ENCODE results near the gene EPHA2.
A peak's percentile ranks its signal among the peaks of the same experiment; 100 is the strongest.

EPHA2 gene

GRCh38 chr1:16155537-16156410 is at the start of gene EPHA2:
Gene EPHA2, minus strand, starts transcription at chr1:16156069. Its CDS starts 137 bp downstream, at chr1:16155932.
- no peak for TF ChIP-seq CTCF (IDR thresholded peaks at IDR 0.05; ENCODE audit: borderline replicate concordance, insufficient read depth, low read depth, low read length)
- H3K4me3 ChIP-seq (ENCODE audit: low read depth, low read length), result no peak within 1 kb of the TSS

- TF ChIP-seq CTCF (IDR thresholded peaks at IDR 0.05; ENCODE audit: borderline replicate concordance, insufficient read depth, low read depth, low read length), result no peak
These were observed 49.4 kb upstream of the EPHA2 start for GRCh38 chr1:16205334-16205671.

GRCh38 chr1:16204634-16205333 is 48.9 kb upstream of the EPHA2 start:
- peak; percentile 37; the same call in 1 of the 2 replicates for TF ChIP-seq CTCF (IDR thresholded peaks at IDR 0.05; ENCODE audit: borderline replicate concordance, insufficient read depth, low read depth, low read length)
- H3K4me3 ChIP-seq (ENCODE audit: low read depth, low read length), result no peak overlapping the region

More at GRCh38 chr1:16205334-16205671, 49.4 kb upstream of the EPHA2 start:
- no peak overlapping the region for H3K4me3 ChIP-seq (ENCODE audit: low read depth, low read length)

- TF ChIP-seq CTCF (IDR thresholded peaks at IDR 0.05; ENCODE audit: borderline replicate concordance, insufficient read depth, low read depth, low read length), result no peak
- H3K4me3 ChIP-seq (ENCODE audit: low read depth, low read length), result no peak overlapping the region
These were observed 48.3 kb upstream of the EPHA2 start for GRCh38 chr1:16204216-16204615.

GRCh38 chr1:16203550-16203949 is 47.7 kb upstream of the EPHA2 start:
- TF ChIP-seq CTCF (IDR thresholded peaks at IDR 0.05; ENCODE audit: borderline replicate concordance, insufficient read depth, low read depth, low read length), result no peak
- H3K4me3 ChIP-seq (ENCODE audit: low read depth, low read length), result no peak overlapping the region

- no peak for TF ChIP-seq CTCF (IDR thresholded peaks at IDR 0.05; ENCODE audit: borderline replicate concordance, insufficient read depth, low read depth, low read length)
- H3K4me3 ChIP-seq (ENCODE audit: low read depth, low read length), result no peak overlapping the region
These were observed 46.7 kb upstream of the EPHA2 start for GRCh38 chr1:16202281-16203210.

Data from GM12875 (cell line).